ENCODE results near the gene NKIRAS2.

DNA sequence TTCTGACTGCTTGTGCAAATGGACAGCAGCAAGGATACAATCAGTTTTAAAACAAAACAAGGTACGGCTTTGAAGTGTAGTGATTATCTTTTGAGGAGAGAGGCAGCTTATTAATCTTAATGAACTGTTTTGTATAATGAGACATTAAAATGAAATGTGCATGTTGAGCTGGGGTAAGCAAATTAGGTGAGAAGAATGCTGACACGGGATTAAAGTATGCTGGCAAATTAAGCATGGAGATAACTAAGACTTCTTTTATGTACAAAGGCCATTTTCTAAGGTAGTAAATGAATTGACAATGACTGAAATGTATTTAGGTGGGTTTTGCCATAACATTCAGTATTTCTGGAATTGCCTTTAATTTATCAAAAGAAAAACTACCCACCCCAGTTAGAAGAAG is 21.4 kb upstream of the NKIRAS2 start:
- no peak for TF ChIP-seq FOS (IDR thresholded peaks at IDR 0.05; ENCODE audit: borderline replicate concordance, insufficient read depth, low read length)
- no peak for TF ChIP-seq EZH2 (IDR thresholded peaks at IDR 0.05; ENCODE audit: borderline replicate concordance, low read depth, low read length, severe bottlenecking)
- TF ChIP-seq, protein P1, sequence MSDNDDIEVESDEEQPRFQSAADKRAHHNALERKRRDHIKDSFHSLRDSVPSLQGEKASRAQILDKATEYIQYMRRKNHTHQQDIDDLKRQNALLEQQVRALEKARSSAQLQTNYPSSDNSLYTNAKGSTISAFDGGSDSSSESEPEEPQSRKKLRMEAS (IDR thresholded peaks at IDR 0.05; ENCODE audit: insufficient read depth, insufficient read length): no peak
- TF ChIP-seq, protein P2, sequence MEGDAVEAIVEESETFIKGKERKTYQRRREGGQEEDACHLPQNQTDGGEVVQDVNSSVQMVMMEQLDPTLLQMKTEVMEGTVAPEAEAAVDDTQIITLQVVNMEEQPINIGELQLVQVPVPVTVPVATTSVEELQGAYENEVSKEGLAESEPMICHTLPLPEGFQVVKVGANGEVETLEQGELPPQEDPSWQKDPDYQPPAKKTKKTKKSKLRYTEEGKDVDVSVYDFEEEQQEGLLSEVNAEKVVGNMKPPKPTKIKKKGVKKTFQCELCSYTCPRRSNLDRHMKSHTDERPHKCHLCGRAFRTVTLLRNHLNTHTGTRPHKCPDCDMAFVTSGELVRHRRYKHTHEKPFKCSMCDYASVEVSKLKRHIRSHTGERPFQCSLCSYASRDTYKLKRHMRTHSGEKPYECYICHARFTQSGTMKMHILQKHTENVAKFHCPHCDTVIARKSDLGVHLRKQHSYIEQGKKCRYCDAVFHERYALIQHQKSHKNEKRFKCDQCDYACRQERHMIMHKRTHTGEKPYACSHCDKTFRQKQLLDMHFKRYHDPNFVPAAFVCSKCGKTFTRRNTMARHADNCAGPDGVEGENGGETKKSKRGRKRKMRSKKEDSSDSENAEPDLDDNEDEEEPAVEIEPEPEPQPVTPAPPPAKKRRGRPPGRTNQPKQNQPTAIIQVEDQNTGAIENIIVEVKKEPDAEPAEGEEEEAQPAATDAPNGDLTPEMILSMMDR (IDR thresholded peaks at IDR 0.05; ENCODE audit: extremely low read depth in 1 of 2, insufficient read depth in 1 of 2, low read depth in 1 of 2, low read length in 2 of 2): no peak
- TF ChIP-seq POLR2A (IDR thresholded peaks at IDR 0.05; ENCODE audit: low read depth, low read length): no peak
